ENCODE results near the gene ANKAR.
"Not testable (repeated sequence)": the region's sequence is repeated elsewhere in the genome, so short reads cannot be mapped to it uniquely, and the experiment has no call there.

ANKAR gene

DNA sequence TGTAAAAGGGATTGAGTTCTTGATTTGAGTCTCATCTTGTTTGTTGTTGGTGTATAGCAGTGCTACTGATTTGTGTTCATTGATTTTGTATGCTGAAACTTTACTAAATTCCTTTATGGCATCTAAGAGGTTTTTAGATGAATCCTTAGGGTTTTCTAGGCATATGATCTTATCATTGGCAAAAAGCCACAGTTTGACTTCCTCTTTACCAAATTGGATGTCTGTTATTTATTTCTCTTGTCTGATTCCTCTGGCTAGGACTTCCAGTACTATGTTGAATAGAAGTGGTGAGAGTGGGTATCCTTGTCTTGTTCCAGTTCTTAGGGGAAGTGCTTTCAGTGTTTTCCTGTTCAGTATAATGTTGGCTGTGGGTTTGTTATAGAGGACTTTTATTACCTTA is 4.8 kb downstream of the ANKAR start:
- Histone ChIP-seq H3K4me3 (ENCODE audit: low read length in 2 of 2) (no peak overlapping the region), H3K9ac (ENCODE audit: low read length in 2 of 2) (no peak overlapping the region), H3K4me1 (ENCODE audit: control insufficient read depth, insufficient read depth, low read length) (peaks cover 3% of the 10 kb centered on the region), H3K27me3 (ENCODE audit: control insufficient read depth in 1 of 2, insufficient read depth in 2 of 2, low read length in 2 of 2) (no peaks in the 10 kb centered on the region), H3K27ac (ENCODE audit: low read length) (no peak overlapping the region), H3K36me3 (ENCODE audit: control insufficient read depth in 2 of 2, insufficient read depth in 2 of 2, low read length in 2 of 2) (peaks cover 0 to 2% of the 10 kb centered on the region in 2 donors), H3K9me3 (ENCODE audit: control insufficient read depth in 2 of 2, low read length in 2 of 2) (no peaks in the 10 kb centered on the region)

DNA sequence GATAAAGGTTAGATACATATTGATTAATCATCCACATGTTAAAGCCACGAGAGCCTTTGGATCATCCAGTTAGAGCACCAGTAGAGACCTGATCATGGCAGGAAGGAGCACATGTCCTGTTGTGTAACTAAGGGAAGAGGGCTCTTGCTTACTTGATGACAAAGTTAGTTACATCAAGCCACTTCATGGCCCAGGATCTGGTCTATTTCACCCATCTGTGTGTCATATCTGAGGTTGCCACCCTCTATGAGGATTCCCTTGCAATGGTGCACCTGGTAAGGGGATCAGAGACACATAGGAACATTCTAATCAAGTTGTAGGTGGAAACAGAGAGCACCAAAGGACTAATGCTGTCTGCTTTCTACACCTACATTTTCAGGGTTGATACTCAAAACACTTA is 6.7 kb downstream of the ANKAR start:
- H3K4me3 ChIP-seq (ENCODE audit: low read length in 2 of 2) = no peak overlapping the region
- H3K27ac ChIP-seq (ENCODE audit: low read length) = no peak overlapping the region
- H3K9me3 ChIP-seq (ENCODE audit: control insufficient read depth in 2 of 2, low read length in 2 of 2) = no peaks in the 10 kb centered on the region
- peaks cover 0 to 2% of the 10 kb centered on the region in 2 donors for H3K36me3 ChIP-seq (ENCODE audit: control insufficient read depth in 2 of 2, insufficient read depth in 2 of 2, low read length in 2 of 2)
- H3K27me3 ChIP-seq (ENCODE audit: control insufficient read depth in 1 of 2, insufficient read depth in 2 of 2, low read length in 2 of 2) = no peaks in the 10 kb centered on the region
- H3K9ac ChIP-seq (ENCODE audit: low read length in 2 of 2) = no peak overlapping the region
- no peaks in the 10 kb centered on the region for H3K4me1 ChIP-seq (ENCODE audit: control insufficient read depth, insufficient read depth, low read length)

DNA sequence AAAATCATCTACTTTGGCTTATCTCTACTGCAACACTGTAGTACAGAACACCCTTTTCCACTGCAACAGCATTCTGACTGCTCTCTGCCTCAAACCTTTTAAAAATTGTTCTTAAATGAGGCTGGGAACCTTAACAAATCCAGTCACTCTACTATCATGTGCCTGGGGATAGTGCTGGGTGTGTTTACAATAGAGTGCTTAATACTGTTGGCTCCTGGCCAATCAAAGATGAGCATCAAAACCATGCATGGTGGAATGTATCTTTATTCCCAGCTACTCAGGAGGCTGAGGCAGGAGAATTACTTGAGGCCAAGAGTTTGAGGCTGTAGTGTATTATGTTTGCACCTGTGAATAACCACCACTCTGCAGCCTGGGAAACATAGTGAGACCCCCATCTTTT is 7.4 kb downstream of the ANKAR start:
- no peaks in the 10 kb centered on the region for H3K9me3 ChIP-seq (ENCODE audit: control insufficient read depth in 2 of 2, low read length in 2 of 2)

DNA sequence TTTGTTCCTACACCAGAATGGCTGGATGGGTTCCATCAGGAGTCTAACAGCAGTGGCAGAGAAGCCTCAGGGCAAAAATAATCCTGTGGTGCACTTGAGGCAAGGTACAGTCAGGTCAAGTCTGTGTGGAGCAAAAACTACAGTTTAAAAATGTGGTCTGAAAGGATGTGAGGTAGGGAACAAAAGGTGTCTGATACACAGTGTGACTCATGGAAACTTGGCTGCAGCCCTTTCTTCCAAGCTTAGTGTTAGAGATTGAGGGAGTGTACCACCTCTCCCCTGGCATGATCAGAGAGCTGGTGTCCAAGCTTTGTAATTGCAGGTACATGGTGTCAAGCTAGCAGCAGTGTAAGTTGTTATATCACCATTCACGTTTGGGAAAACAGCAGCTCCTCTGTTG is 8.9 kb downstream of the ANKAR start:
- Histone ChIP-seq H3K4me3 (ENCODE audit: low read length in 2 of 2) (no peak overlapping the region), H3K4me1 (ENCODE audit: control insufficient read depth, insufficient read depth, low read length) (no peaks in the 10 kb centered on the region), H3K9me3 (ENCODE audit: control insufficient read depth in 2 of 2, low read length in 2 of 2) (no peaks in the 10 kb centered on the region), H3K27ac (ENCODE audit: low read length) (no peak overlapping the region), H3K9ac (ENCODE audit: low read length in 2 of 2) (no peak overlapping the region), H3K36me3 (ENCODE audit: control insufficient read depth in 2 of 2, insufficient read depth in 2 of 2, low read length in 2 of 2) (peaks cover 0 to 2% of the 10 kb centered on the region in 2 donors), H3K27me3 (ENCODE audit: control insufficient read depth in 1 of 2, insufficient read depth in 2 of 2, low read length in 2 of 2) (no peaks in the 10 kb centered on the region)

More for the DNA sequence above, 7.4 kb downstream of the ANKAR start:
- Histone ChIP-seq H3K27me3 (ENCODE audit: control insufficient read depth in 1 of 2, insufficient read depth in 2 of 2, low read length in 2 of 2) (no peaks in the 10 kb centered on the region), H3K36me3 (ENCODE audit: control insufficient read depth in 2 of 2, insufficient read depth in 2 of 2, low read length in 2 of 2) (peaks cover 0 to 2% of the 10 kb centered on the region in 2 donors), H3K4me3 (ENCODE audit: low read length in 2 of 2) (no peak overlapping the region), H3K4me1 (ENCODE audit: control insufficient read depth, insufficient read depth, low read length) (no peaks in the 10 kb centered on the region), H3K9ac (ENCODE audit: low read length in 2 of 2) (no peak overlapping the region), H3K27ac (ENCODE audit: low read length) (no peak overlapping the region)

DNA sequence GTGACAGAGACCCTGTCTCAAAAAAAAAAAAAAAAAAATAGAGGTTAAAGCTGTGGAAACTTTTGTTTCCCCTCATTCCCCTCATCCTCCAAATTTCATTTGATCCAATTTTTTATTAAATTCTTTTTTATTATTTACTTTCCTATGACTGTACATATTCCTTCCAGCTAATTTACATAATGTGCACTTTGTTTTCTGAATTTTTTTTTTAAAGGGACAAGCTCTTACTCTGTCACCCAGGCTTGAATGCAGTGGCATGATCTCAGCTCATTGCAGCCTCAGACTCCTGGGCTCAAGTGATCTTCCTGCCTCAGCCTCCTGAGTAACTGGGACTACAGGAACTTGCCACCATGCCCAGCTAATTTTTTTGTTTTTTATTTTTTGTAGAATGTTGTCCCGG is 10.3 kb downstream of the ANKAR start:
- Histone ChIP-seq H3K27me3 (ENCODE audit: control insufficient read depth in 1 of 2, insufficient read depth in 2 of 2, low read length in 2 of 2) (no peaks in the 10 kb centered on the region), H3K9ac (ENCODE audit: low read length in 2 of 2) (no peak overlapping the region), H3K27ac (ENCODE audit: low read length) (no peak overlapping the region), H3K4me1 (ENCODE audit: control insufficient read depth, insufficient read depth, low read length) (no peaks in the 10 kb centered on the region), H3K36me3 (ENCODE audit: control insufficient read depth in 2 of 2, insufficient read depth in 2 of 2, low read length in 2 of 2) (peaks cover 0 to 2% of the 10 kb centered on the region in 2 donors), H3K9me3 (ENCODE audit: control insufficient read depth in 2 of 2, low read length in 2 of 2) (no peaks in the 10 kb centered on the region), H3K4me3 (ENCODE audit: low read length in 2 of 2) (no peak overlapping the region)

DNA sequence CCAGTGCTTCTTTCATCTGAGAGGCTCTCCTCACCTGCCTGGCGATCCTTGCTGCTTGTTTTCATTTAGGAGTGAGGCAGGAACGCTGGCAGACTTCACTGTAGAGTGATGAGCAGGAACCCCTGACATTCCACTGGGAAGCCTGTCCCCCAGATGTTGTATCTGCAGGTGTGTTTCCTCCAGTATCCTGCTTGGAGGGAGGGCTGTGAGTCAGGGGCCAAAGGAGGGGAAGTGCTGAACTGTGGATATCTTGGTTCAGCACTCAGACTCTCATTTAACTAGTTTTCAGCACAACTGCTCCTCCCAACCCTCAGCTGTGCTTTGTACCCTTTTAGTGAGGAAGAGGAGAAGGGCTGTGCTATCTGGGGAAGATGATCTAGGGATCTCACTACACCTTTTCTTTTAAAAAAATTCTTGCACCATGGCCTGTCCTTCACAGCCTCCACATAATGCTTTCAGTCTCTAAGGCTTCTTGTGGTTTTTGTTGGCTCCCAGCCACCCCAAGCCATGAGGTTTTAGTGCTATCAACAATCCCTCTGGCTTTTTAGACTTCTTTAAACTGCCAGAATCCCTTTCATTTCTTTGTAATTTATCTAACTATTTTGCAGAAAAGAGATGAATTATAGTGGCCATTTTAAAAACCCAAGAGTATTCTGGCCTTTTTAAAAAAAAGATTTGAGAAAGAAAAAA is 11.2 kb downstream of the ANKAR start:
- Histone ChIP-seq H3K27me3 (ENCODE audit: control insufficient read depth in 1 of 2, insufficient read depth in 2 of 2, low read length in 2 of 2) (no peaks in the 10 kb centered on the region), H3K4me1 (ENCODE audit: control insufficient read depth, insufficient read depth, low read length) (no peaks in the 10 kb centered on the region), H3K4me3 (ENCODE audit: low read length in 2 of 2) (no peak overlapping the region), H3K36me3 (ENCODE audit: control insufficient read depth in 2 of 2, insufficient read depth in 2 of 2, low read length in 2 of 2) (peaks cover 2 to 4% of the 10 kb centered on the region in 2 donors), H3K9me3 (ENCODE audit: control insufficient read depth in 2 of 2, low read length in 2 of 2) (no peaks in the 10 kb centered on the region), H3K9ac (ENCODE audit: low read length in 2 of 2) (no peak overlapping the region), H3K27ac (ENCODE audit: low read length) (no peak overlapping the region)

DNA sequence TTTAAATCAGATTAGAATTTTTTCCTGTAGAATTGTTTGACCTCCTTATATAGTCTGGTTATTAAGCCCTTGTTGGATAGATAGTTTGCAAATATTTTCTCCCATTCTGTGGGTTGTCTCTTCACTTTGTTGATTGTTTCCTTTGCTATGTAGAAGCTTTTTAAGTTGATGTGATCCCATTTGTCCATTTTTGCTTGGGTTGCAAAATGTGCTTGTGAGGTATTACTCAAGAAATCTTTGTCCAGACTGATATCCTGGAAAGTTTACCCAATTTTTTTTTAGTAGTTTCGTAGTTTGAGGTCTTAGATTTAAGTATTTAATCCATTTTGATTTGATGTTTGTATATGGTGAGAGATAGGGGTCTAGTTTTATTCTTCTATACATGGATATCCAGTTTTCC is 13.3 kb downstream of the ANKAR start:
- not testable (repeated sequence) for H3K4me1 ChIP-seq (ENCODE audit: control insufficient read depth, insufficient read depth, low read length); H3K9ac ChIP-seq (ENCODE audit: low read length in 2 of 2); H3K36me3 ChIP-seq (ENCODE audit: control insufficient read depth in 2 of 2, insufficient read depth in 2 of 2, low read length in 2 of 2); H3K27ac ChIP-seq (ENCODE audit: low read length); H3K9me3 ChIP-seq (ENCODE audit: control insufficient read depth in 2 of 2, low read length in 2 of 2); H3K4me3 ChIP-seq (ENCODE audit: low read length in 2 of 2); H3K27me3 ChIP-seq (ENCODE audit: control insufficient read depth in 1 of 2, insufficient read depth in 2 of 2, low read length in 2 of 2)

DNA sequence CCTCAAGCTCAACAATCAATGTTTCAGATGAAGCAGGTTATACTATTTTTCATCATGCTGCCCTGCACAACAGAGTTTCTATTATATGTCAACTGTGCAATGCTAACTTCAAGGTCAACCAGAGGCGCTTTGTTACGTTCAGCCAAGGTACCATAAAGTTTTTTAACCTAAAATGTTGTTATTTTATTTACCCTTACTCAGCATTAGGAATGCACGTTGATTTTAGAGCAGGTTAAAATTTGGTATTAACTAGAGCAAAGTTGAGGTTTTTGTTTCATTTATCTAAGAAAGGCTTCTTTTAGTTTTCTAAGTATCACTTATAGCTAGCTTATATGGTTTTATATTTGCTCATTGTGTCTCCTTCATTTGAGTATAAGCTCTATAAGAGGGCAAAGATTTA is 21.8 kb downstream of the ANKAR start:
- H3K36me3 ChIP-seq (ENCODE audit: control insufficient read depth in 2 of 2, insufficient read depth in 2 of 2, low read length in 2 of 2) = no peaks in the 10 kb centered on the region
- no peaks in the 10 kb centered on the region for H3K9me3 ChIP-seq (ENCODE audit: control insufficient read depth in 2 of 2, low read length in 2 of 2)
- H3K9ac ChIP-seq (ENCODE audit: low read length in 2 of 2) = no peak overlapping the region
- H3K27me3 ChIP-seq (ENCODE audit: control insufficient read depth in 1 of 2, insufficient read depth in 2 of 2, low read length in 2 of 2) = no peaks in the 10 kb centered on the region
- H3K4me1 ChIP-seq (ENCODE audit: control insufficient read depth, insufficient read depth, low read length) = no peaks in the 10 kb centered on the region
- H3K4me3 ChIP-seq (ENCODE audit: low read length in 2 of 2) = no peak overlapping the region
- H3K27ac ChIP-seq (ENCODE audit: low read length) = no peak overlapping the region

DNA sequence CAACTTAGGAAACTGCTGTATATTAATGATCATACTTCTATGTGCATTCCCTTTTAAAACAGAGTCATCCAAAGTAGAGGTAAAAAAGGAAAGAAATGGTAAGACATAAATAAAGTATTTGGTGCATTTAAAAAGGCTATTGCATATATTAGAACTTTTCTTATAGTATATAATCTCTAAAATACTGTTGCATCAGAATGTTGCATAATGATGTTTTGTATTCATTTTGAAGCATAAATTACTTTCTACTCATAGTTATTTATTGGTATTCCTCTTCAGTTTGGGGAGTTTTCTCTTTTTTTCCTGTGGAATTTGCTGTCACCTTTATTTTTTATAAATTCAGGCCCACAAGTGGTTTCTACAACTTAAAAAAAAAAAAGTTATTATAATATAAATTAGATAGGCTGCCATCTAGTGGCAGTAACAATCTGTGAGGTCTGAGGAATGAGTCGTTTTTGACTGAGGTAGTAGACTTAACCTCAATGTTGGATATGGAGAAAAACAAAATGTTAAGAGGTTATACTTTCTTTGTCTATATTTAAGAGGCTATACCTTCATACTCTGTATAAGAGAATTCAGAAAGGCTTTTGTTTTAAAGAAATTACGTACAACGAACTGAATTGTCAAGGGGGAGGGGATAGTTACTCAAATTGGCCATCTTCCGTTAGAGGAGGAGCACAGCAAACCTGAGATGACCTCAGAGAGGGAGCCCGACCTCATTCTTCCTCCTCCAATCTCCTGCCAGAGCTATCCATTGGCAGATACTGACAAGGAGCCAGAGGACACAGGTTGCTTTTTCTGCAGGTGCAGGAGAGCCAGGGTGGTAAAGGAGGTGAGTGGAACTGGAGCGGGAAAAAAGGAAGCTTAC is 23.8 kb downstream of the ANKAR start:
- Histone ChIP-seq H3K27ac (ENCODE audit: low read length) (no peak overlapping the region), H3K9ac (ENCODE audit: low read length in 2 of 2) (no peak overlapping the region), H3K4me3 (ENCODE audit: low read length in 2 of 2) (no peak overlapping the region)

DNA sequence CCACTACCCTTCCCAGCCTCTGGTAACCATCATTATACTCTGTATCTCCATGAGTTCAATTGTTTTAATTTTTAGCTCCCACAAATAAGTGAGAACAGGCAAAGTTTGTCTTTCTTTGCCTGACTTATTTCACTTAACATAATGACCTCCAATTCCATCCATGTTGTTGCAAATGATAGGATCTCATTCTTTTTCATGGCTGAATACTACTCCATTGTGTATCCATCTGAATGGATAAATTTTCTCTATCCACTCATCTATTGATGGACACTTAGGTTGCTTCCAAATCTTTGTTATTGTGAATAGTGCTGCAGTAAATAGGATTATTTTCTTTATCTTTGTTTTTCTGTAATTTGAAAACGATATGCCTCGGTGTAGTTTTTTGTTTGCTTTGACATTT is 26.2 kb downstream of the ANKAR start:
- Histone ChIP-seq H3K4me3 (ENCODE audit: low read length in 2 of 2) (no peak overlapping the region), H3K27me3 (ENCODE audit: control insufficient read depth in 1 of 2, insufficient read depth in 2 of 2, low read length in 2 of 2) (no peaks in the 10 kb centered on the region), H3K9me3 (ENCODE audit: control insufficient read depth in 2 of 2, low read length in 2 of 2) (no peaks in the 10 kb centered on the region), H3K4me1 (ENCODE audit: control insufficient read depth, insufficient read depth, low read length) (no peaks in the 10 kb centered on the region), H3K9ac (ENCODE audit: low read length in 2 of 2) (no peak overlapping the region), H3K27ac (ENCODE audit: low read length) (no peak overlapping the region), H3K36me3 (ENCODE audit: control insufficient read depth in 2 of 2, insufficient read depth in 2 of 2, low read length in 2 of 2) (no peaks in the 10 kb centered on the region)

More for the DNA sequence above, 23.8 kb downstream of the ANKAR start:
- no peaks in the 10 kb centered on the region for H3K9me3 ChIP-seq (ENCODE audit: control insufficient read depth in 2 of 2, low read length in 2 of 2)
- no peaks in the 10 kb centered on the region for H3K4me1 ChIP-seq (ENCODE audit: control insufficient read depth, insufficient read depth, low read length)
- no peaks in the 10 kb centered on the region for H3K36me3 ChIP-seq (ENCODE audit: control insufficient read depth in 2 of 2, insufficient read depth in 2 of 2, low read length in 2 of 2)
- no peaks in the 10 kb centered on the region for H3K27me3 ChIP-seq (ENCODE audit: control insufficient read depth in 1 of 2, insufficient read depth in 2 of 2, low read length in 2 of 2)

DNA sequence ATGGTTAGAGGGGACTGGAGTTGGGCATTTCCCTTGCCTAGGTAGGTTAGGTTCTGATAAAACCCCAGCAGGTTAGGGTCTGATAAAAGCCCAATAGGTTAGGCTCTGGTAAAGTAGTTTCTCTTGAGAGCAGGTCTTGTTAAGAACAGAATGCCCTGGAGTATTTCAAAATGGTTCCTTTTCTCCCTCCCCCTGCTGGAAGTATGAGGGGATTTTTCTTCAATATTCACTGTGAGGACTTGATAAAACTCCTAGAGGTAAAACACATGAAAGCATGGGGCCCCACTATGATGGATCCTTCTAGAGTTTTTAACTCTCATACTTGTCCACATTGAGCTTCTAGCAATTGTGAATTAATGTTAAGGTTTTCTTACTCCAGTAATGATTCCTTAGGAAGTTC is 27.6 kb downstream of the ANKAR start:
- no peaks in the 10 kb centered on the region for H3K9me3 ChIP-seq (ENCODE audit: control insufficient read depth in 2 of 2, low read length in 2 of 2)
- no peaks in the 10 kb centered on the region for H3K36me3 ChIP-seq (ENCODE audit: control insufficient read depth in 2 of 2, insufficient read depth in 2 of 2, low read length in 2 of 2)
- H3K4me1 ChIP-seq (ENCODE audit: control insufficient read depth, insufficient read depth, low read length) = no peaks in the 10 kb centered on the region
- no peak overlapping the region for H3K4me3 ChIP-seq (ENCODE audit: low read length in 2 of 2)
- no peaks in the 10 kb centered on the region for H3K27me3 ChIP-seq (ENCODE audit: control insufficient read depth in 1 of 2, insufficient read depth in 2 of 2, low read length in 2 of 2)
- no peak overlapping the region for H3K9ac ChIP-seq (ENCODE audit: low read length in 2 of 2)
- H3K27ac ChIP-seq (ENCODE audit: low read length) = no peak overlapping the region
